ENCODE data around the gene ZNF570.

The ZNF570 gene

GRCh38 chr19:37468961-37469777, at the start of gene ZNF570:
Gene ZNF570, plus strand, starts transcription at chr19:37469356. Its CDS starts 999 bp downstream, at chr19:37470355.
- DNase-seq = peak; percentile 60

GRCh38 chr19:37452500-37453245, 16.5 kb upstream of the ZNF570 start:
- DNase-seq = no peak

- DNase-seq = no peak
Observed at GRCh38 chr19:37466277-37466797, 2.8 kb upstream of the ZNF570 start.

GRCh38 chr19:37466798-37467607, 2.2 kb upstream of the ZNF570 start, which contains the start of gene ZNF569:
Gene ZNF569, minus strand, starts transcription at chr19:37467444. Its CDS starts 22,523 bp downstream, at chr19:37444921.
- DNase-seq = peak; percentile 83

GRCh38 chr19:37467608-37468090, 1.5 kb upstream of the ZNF570 start:
- DNase-seq = no peak

GRCh38 chr19:37470216-37470615, 1.1 kb downstream of the ZNF570 start:
- no peak for DNase-seq

GRCh38 chr19:37472165-37472564, 3.0 kb downstream of the ZNF570 start:
- no peak for DNase-seq

GRCh38 chr19:37484406-37485168, 15.4 kb downstream of the ZNF570 start:
- no peak for DNase-seq

- DNase-seq = no peak
Observed at GRCh38 chr19:37492213-37492612, 23.1 kb downstream of the ZNF570 start.

- DNase-seq = no peak
Observed at GRCh38 chr19:37505958-37506386, 36.8 kb downstream of the ZNF570 start.

GRCh38 chr19:37506387-37507166, 37.4 kb downstream of the ZNF570 start, which contains the start of gene ZNF793:
Gene ZNF793, plus strand, starts transcription at chr19:37506939. Its CDS starts 16,501 bp downstream, at chr19:37523440.
- peak; percentile 63 for DNase-seq

GRCh38 chr19:37507167-37507464, 38.0 kb downstream of the ZNF570 start:
- no peak for DNase-seq

GRCh38 chr19:37511186-37511585, 42.0 kb downstream of the ZNF570 start:
- DNase-seq = no peak

- no peak for DNase-seq
Observed at GRCh38 chr19:37511821-37512220, 42.7 kb downstream of the ZNF570 start.

- DNase-seq = no peak
Observed at GRCh38 chr19:37513397-37513796, 44.2 kb downstream of the ZNF570 start.

GRCh38 chr19:37519890-37520289, 50.7 kb downstream of the ZNF570 start:
- DNase-seq = no peak

GRCh38 chr19:37537391-37537947, 68.3 kb downstream of the ZNF570 start:
- no peak for DNase-seq
